HG02884 (cell line): ENCODE data around the gene DCXR.

Source experiments
- ATAC-seq: cut with Tn5 transposase; IDR thresholded peaks from one replicate; pipeline ENCODE4 v1.9.1; 2021; ENCODE audit warnings: mild to moderate bottlenecking, moderate library complexity; ENCODE audit not compliant: unreplicated experiment

The DCXR gene

GRCh38 chr17:82073446-82073845 lies 35.9 kb upstream of the DCXR start:
- no peak for ATAC-seq

DNA sequence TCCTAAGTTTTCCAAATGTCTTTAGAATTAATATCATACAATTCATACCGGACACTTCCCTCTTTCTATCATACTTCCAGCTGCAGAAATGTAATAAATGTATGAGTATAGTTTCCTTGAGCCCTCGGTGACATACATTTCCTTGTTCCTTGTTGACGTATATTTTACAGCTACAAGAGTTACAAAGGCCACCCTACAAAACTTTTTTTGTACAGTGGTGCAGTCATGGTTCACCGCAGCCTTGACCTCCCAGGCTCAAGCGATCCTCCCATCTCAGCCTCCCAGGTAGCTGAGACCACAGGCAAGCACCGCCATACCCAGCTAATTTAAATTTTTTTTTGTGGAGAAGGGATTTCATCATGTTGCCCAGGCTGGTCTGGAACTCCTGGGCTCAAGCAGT lies 35.3 kb upstream of the DCXR start:
- no peak for ATAC-seq

DNA sequence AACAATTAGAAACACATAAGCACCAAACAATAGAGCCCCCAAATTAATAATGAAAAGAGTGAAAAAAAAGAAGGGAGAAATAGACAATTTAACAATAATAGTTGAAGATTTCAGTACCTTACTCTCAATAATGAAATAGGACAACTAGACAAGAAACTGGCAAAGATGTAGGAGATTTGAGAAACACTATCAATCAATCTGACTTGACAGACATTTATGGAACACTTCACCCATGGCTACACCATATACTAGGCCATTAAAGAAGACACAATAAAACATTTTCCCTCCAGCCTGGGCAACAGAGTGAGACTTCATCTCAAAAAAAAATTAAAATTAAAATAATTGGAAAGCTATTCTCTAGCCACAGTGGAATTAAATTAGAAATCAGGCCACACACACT lies 33.1 kb upstream of the DCXR start:
- no peak for ATAC-seq

- ATAC-seq: no peak
These were observed 28.3 kb upstream of the DCXR start, which contains the start of gene DUS1L for GRCh38 chr17:82065638-82066303. DUS1L (minus strand) TSS chr17:82065804; CDS start chr17:82065059, 745 bp downstream.

DNA sequence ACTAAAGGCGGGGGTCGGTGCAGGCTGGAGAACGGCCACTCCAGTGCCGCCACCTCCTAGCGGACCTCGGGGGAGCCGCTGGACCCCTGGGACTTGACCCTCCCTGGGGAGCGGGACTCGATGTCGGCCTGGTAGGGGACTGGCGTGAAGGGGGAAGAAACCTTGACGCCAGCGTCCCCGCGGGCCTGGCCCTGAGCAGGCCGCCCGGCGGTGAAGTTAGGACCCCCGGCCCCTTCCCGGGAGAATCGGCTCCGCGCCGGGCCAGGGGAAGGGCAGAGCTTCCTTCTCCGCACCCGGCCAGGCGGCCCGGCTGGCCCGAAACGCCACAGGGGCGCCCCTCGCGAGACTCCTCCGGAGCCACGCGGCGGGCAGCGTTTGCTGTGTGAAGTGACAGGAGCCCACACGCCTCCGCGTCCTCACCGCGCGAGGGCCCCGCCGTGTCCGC lies 27.7 kb upstream of the DCXR start:
- ATAC-seq: no peak

DNA sequence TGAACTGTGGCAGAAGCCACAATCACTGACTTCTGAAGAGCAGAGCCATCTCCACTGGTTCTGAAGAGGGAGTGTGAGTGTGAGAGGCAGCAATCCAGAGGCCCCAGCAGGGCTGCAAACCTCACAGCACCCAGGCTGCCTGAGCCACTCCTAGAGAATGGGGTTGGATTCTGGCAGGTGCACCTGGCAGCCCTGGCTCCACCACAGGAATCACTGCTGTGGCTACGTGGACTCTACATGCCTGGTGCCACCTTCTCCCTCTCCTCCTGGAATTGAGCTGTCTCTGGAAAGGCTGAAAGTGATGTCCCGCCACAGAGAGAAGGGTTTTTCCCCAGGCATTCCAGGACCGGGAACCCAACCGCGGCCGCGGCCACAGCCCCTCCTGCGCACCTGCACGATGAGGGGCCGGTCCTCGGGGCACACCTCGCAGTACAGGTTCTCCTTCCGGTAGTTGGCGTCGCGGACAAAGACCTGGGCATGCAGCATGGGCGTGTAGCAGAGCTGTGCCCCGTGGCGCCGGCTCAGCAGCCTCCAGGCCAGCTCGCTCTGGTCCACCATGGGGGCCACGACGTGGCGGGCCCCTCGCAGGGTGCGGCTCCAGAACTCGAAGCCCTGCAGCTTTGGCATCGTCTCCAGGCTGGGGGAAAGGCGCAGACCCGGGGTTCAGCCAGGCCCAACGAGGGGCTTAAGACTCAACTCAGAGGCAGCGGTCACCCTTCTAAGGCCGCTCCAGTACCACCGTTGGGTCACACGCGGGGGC lies 27.1 kb upstream of the DCXR start:
- ATAC-seq: no peak

DNA sequence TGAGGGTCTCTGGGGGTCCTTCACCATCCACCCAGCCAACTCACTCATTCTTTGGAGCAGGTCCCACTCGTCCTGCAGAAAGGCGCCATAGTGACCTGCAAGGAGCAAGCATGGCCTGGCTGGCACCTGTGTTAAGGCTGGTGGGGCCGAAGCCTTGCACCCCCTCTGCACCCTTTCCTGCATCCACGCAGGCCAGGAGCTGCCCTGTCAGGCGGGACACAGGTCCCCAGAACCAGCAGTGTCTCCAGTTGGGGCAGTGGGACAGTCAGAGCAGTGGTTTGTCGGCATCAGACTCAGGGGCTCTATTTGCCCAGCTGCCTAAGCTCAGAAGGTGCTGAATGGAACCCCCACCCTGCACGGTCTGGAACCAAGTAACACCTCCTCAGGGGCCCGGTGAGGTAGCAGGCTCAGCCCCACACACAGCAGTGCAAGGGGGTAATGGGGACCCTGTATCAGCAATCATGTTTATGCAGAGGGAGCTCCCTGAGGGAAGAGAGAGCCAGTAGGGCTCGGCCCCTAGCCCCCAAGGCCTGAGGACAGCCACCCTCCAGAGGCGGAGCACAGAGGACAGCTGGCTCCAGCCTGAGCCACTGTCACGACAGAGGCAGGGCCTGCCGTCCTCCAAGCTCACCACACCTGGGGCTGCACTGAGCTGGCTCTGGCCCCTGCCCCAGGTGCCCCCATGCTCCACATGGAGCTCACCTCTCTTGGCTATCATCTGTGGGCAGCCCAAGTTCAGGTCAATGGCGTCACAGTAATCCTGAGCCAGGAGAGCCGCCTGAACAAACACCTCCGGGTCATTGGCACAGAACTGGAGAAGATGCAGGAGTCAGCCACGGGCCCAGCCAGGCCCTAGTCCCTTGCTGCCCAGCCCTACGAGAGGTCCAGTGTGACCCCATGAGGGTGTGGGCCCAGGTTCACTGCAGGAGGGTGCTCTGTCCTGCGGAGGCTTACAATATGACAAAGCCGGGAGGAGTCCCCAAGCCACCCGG lies 26.2 kb upstream of the DCXR start:
- ATAC-seq: no peak

GRCh38 chr17:82062984-82063368 lies 25.5 kb upstream of the DCXR start:
- ATAC-seq: no peak

GRCh38 chr17:82062076-82062983 lies 24.8 kb upstream of the DCXR start:
- no peak for ATAC-seq

DNA sequence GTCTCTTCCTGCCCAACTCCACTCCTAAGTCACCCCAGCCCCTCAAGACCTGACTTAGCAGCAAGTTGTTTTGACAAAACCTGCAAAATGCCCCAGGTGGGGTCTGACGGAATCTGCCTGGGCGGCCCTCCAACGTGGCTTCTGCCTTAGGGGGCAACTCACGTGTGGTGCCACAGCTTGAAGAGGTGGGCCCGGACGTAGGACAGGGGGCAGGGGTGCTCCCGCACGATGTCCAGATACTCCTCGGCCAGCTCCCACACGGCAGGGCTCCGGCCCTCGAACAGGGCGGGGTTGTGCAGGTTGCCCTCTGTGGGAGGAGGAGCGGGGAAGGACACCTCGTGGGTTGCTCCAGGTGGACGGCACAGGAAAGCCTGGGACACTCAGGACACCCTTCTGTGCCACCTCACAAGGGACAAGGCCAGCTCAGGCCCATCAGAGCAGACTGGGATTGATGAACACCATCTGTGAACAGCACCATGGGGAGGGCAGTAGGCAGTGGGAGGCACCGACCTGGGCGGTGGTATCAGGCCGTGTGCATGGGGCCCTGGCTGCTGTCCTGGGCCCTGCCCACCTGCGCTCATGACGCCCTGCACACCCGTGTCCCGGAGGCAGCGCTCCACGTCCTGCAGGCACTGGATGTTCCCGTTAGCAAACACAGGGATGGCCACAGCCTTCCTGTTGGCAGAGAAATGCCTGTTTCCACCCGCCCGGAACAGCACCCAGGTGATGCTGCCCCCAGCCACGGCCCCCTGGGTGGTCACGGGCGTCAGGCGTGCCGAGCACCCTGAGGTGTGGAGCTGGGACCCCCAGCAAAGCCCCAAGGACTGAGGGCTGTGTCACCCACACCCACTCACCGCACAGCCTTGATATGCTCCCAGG lies 23.8 kb upstream of the DCXR start:
- no peak for ATAC-seq

GRCh38 chr17:82060614-82061013 lies 23.1 kb upstream of the DCXR start:
- ATAC-seq: no peak

- ATAC-seq: no peak
These were observed 22.5 kb upstream of the DCXR start for GRCh38 chr17:82060001-82060380.

DNA sequence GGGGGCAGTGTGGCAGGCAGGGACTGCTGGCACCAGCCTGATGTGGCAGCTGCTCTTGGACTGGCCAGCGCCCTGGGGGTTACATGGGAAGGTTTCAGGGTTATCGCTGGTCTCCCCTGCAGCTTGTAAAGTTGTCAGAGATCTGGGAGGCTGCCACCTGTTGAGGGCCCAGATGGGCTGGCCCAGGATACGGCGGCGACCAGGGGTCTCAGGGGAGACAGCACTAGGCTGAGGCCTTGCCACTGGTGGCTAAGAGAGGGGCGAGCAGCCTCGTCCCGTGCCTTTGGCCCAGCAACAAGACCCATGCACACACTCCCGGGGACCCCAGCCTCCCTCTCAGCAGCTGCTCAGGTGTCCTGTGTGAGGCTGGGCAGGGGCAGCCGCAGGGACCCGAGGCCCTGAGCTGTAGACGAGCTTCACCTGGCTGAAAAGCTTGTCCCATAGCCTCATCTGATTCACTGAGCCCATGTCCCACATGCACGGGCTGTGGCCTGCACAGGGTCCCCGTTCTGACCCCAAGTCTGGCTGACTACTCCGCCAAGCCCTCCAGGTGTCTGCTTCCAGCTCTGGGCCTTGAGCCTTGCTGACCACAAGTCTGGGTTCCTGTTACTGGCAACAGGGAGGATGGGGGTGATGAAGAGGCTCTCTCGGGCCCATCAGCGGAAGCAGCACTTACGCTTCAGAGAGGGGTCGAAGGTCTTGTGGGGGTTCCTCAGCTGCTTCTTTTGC lies 21.9 kb upstream of the DCXR start:
- ATAC-seq: no peak

GRCh38 chr17:82058855-82059249 lies 21.4 kb upstream of the DCXR start:
- ATAC-seq: no peak

DNA sequence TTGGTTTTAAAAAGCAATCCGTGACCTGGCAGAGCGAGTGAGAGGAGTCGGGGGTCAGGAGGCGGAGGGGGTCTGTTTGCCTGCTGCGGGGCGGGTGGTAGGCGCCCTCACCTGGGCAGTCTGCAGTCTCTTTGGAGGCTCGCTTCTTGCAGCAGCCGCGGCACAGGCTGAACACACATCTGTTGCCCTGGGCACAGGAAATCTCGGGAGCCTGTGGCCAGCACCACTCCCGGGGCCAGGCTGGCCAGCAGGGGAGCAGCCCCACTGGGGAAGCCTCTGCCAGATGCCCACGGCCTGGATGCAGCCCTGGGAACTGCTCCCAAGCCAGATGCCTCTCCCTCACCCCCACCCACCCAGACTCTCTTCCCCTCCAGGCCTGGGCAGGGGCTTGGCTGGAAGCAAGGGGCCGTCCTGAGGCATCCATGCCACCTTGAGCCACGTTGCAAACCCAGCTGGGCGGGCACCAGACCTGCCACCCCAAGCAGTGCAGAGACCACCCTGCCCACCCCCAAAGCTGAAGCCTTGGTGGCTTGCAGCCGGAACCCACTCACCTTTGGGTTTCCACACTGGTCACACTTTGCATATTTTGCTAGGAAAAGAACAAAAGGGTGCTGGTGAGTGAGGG lies 20.8 kb upstream of the DCXR start:
- ATAC-seq: no peak

DNA sequence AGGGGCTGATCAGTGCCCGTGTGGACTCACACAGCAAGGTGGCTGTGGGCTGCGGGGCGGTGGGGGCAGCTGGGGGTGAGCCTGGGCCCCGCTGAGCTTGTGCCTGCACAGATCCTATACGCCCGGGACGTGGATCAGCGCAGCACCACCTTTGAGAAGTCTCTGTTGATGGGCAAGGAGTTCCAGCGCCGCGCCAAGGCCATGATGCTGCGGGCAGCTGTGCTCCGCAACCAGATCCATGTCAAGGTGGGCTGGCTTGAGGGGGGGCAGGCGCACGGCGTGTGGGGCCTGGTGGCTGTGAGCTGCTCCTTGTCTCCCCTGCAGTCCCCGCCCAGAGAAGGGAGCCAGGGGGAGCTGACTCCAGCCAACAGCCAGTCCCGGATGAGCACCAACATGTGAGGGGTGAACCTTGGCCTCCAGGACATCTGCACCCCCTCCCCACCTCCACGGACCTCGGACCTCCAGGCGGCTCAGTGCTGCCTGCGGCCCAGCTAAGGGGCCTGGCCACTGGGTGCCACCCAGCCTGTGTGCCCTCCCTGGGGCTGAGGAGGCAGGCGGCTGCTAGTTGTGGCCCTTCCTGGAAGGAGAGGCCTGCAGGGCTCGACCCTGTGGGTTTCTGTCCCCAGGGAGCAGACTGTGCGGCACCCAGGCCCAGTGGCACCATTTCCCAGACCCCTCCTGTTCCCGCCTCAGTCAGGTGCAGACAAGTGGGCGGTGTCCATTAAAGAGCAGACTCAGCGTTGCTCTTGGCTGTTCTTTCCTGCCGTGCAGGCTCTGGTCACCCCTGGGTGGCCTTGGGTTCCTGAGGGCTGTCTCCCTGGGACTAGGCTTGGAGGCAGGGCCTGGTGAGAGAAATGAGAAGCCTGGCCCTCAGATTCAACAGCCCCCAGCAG lies 19.5 kb upstream of the DCXR start:
- ATAC-seq: no peak
